GM20431 (cell line): ENCODE results near the gene CPED1.

Experiments
- in situ Hi-C: fragments of 300-500 bp; cut with MseI, MboI; formaldehyde crosslinking; loops from one replicate; pipeline ENCODE4 v1.15.0; 2020; ENCODE audit warnings: low sequenced_read_pairs; ENCODE audit not compliant: unreplicated experiment

Gene CPED1

GRCh38 chr7:120979765-120980499, 8.6 kb upstream of the CPED1 start:
- in situ Hi-C loops: loop anchor here (25.0 kb wide), 1 partner anchor 107 kb away; no protein-coding TSS in a partner anchor

GRCh38 chr7:120981117-120981516, 7.4 kb upstream of the CPED1 start:
- in situ Hi-C loops: loop anchor here (25.0 kb wide), 1 partner anchor 106 kb away; no protein-coding TSS in a partner anchor

GRCh38 chr7:120981888-120982615, 6.5 kb upstream of the CPED1 start:
- in situ Hi-C loops: loop anchor here (25.0 kb wide), 1 partner anchor 105 kb away; no protein-coding TSS in a partner anchor

- in situ Hi-C loops: loop anchor here (25.0 kb wide), 1 partner anchor 104 kb away; no protein-coding TSS in a partner anchor
These were observed 4.9 kb upstream of the CPED1 start for GRCh38 chr7:120983592-120983991.

GRCh38 chr7:120984406-120984805, 4.1 kb upstream of the CPED1 start:
- in situ Hi-C loops: loop anchor here (25.0 kb wide), 1 partner anchor 103 kb away; no protein-coding TSS in a partner anchor

- in situ Hi-C loops: loop anchor here (25.0 kb wide), 1 partner anchor 102 kb away; no protein-coding TSS in a partner anchor
These were observed 3.3 kb upstream of the CPED1 start for GRCh38 chr7:120985130-120985758.

GRCh38 chr7:120985839-120986238, 2.7 kb upstream of the CPED1 start:
- in situ Hi-C loops: loop anchor here (25.0 kb wide), 1 partner anchor 101 kb away; no protein-coding TSS in a partner anchor

GRCh38 chr7:120986650-120987049, 1.9 kb upstream of the CPED1 start:
- in situ Hi-C loops: loop anchor here (25.0 kb wide), 1 partner anchor 101 kb away; no protein-coding TSS in a partner anchor

GRCh38 chr7:120987280-120987679, 1.2 kb upstream of the CPED1 start:
- in situ Hi-C loops: loop anchor here (25.0 kb wide), 1 partner anchor 100 kb away; no protein-coding TSS in a partner anchor

- in situ Hi-C loops: loop anchor here (25.0 kb wide), 1 partner anchor 99 kb away; no protein-coding TSS in a partner anchor
These were observed 574 bp upstream of the CPED1 start for GRCh38 chr7:120987683-120988590.

- in situ Hi-C loops: loop anchor here (25.0 kb wide), 1 partner anchor 98 kb away; no protein-coding TSS in a partner anchor
These were observed 1.0 kb downstream of the CPED1 start for GRCh38 chr7:120989257-120990220.

GRCh38 chr7:120990468-120991118, 2.1 kb downstream of the CPED1 start:
- in situ Hi-C loops: loop anchor here (25.0 kb wide), 1 partner anchor 97 kb away; no protein-coding TSS in a partner anchor

GRCh38 chr7:120991161-120991560, 2.6 kb downstream of the CPED1 start:
- in situ Hi-C loops: loop anchor here (25.0 kb wide), 1 partner anchor 96 kb away; no protein-coding TSS in a partner anchor

GRCh38 chr7:120991581-120991980, 3.1 kb downstream of the CPED1 start:
- in situ Hi-C loops: loop anchor here (25.0 kb wide), 1 partner anchor 96 kb away; no protein-coding TSS in a partner anchor

GRCh38 chr7:120992272-120992964, 3.9 kb downstream of the CPED1 start:
- in situ Hi-C loops: loop anchor here (25.0 kb wide), 1 partner anchor 95 kb away; no protein-coding TSS in a partner anchor

- in situ Hi-C loops: loop anchor here (25.0 kb wide), 1 partner anchor 94 kb away; no protein-coding TSS in a partner anchor
These were observed 4.5 kb downstream of the CPED1 start for GRCh38 chr7:120992965-120993494.
